Measurements from ENCODE around the gene SPCS2.

- TF ChIP-seq POLR2AphosphoS5 (IDR thresholded peaks at IDR 0.05; ENCODE audit: insufficient read depth, low read depth, low read length): no peak
- no peak for TF ChIP-seq POLR2A (IDR thresholded peaks at IDR 0.05; ENCODE audit: low read depth, low read length)
- no peak for TF ChIP-seq CTCF (IDR thresholded peaks at IDR 0.05; ENCODE audit: extremely low read depth in 1 of 2, insufficient read depth in 1 of 2, low read depth in 1 of 2, low read length in 2 of 2)
- no peak for TF ChIP-seq MAX (IDR thresholded peaks at IDR 0.05; ENCODE audit: insufficient read depth, insufficient read length)
- no peak for TF ChIP-seq MYC (IDR thresholded peaks at IDR 0.05; ENCODE audit: low read depth, low read length)
- TF ChIP-seq JUN (IDR thresholded peaks at IDR 0.05; ENCODE audit: borderline replicate concordance, insufficient read depth, insufficient read length, low read depth): no peak
- TF ChIP-seq EZH2 (IDR thresholded peaks at IDR 0.05; ENCODE audit: borderline replicate concordance, low read depth, low read length, severe bottlenecking): no peak
- no peak for TF ChIP-seq FOS (IDR thresholded peaks at IDR 0.05; ENCODE audit: borderline replicate concordance, insufficient read depth, low read length)
These were observed 12.1 kb upstream of the SPCS2 start for GRCh38 chr11:74936976-74937375.
